GM19238 (cell line): Measurements from ENCODE around the gene MGAT5.

Source experiments
- DNase-seq: peaks from one replicate; pipeline ENCODE4 v3.0.0; 2011; ENCODE audit warnings: low spot score; ENCODE audit not compliant: insufficient read length

The MGAT5 gene

GRCh38 chr2:134500211-134500935 is 246.5 kb downstream of the MGAT5 start:
- DNase-seq = no peak

- no peak for DNase-seq
Measured at GRCh38 chr2:134501476-134502091, 247.7 kb downstream of the MGAT5 start.

GRCh38 chr2:134502104-134502503 is 248.2 kb downstream of the MGAT5 start:
- no peak for DNase-seq
